ENCODE measurements around the gene TPRG1.

DNA sequence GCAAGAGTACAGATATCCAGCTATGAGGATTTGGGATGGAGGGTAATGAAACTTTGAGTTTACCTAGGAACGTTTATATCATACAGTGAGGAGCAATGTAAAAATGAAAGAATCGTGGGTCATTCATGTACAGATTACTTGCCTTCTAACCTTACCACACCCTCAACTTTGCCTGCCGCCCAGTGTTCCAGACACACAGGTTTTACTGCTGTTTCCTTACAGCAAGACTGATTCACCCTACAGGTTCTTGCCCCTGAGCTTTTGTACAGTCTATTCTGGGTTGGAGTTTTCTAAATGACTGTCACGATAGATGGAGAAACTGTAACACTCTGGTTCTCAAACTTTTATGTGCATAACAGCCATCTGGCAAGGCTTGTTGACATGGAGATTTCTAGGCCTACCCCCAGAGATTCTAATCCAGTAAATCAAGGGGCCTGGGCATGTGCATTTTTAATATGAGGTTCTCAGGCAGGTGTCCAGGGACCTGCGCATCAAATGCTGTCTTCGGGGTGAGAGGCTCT, 6.6 kb upstream of the TPRG1 start:
- TF ChIP-seq, protein P1, sequence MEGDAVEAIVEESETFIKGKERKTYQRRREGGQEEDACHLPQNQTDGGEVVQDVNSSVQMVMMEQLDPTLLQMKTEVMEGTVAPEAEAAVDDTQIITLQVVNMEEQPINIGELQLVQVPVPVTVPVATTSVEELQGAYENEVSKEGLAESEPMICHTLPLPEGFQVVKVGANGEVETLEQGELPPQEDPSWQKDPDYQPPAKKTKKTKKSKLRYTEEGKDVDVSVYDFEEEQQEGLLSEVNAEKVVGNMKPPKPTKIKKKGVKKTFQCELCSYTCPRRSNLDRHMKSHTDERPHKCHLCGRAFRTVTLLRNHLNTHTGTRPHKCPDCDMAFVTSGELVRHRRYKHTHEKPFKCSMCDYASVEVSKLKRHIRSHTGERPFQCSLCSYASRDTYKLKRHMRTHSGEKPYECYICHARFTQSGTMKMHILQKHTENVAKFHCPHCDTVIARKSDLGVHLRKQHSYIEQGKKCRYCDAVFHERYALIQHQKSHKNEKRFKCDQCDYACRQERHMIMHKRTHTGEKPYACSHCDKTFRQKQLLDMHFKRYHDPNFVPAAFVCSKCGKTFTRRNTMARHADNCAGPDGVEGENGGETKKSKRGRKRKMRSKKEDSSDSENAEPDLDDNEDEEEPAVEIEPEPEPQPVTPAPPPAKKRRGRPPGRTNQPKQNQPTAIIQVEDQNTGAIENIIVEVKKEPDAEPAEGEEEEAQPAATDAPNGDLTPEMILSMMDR (conservative IDR thresholded peaks at IDR 0.05 in 1 of 2, IDR thresholded peaks at IDR 0.05 in 1 of 2; ENCODE audit: low read depth in 1 of 2, low read length in 2 of 2) = no peak
- no peak for TF ChIP-seq EZH2 (IDR thresholded peaks at IDR 0.05; ENCODE audit: low read length, missing control alignments)

Data from fibroblast of lung (primary cell).